ENCODE data around the gene KRTAP10-11.
"Not testable (repeated sequence)": the region's sequence is repeated elsewhere in the genome, so short reads cannot be mapped to it uniquely, and the experiment has no call there.

The KRTAP10-11 gene

GRCh38 chr21:44638506-44639330 lies 7.5 kb upstream of the KRTAP10-11 start:
- DNase-seq (ENCODE audit: low spot score) = not testable (repeated sequence)

- DNase-seq (ENCODE audit: low spot score) = no peak
Observed at GRCh38 chr21:44639331-44639655, 6.9 kb upstream of the KRTAP10-11 start.

DNA sequence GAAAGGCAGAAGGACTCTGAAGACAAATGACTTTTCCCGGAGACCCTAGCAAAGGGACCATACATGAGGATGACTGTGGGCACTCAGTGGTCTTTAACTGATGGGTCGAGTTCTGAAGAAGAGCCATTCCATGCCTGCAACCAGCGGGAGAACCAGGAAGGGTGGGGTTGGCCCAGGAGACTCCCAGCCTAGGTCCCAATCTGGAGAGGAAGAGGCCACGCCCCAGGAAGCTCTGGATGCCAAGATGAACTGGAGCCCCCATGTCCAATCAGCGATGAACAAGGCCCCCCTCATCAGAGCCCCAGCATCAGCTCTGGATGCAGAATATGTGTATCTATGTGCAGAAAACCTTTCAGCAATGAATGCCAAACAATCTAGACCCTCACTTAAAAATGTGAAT lies 5.5 kb upstream of the KRTAP10-11 start:
- no peak for DNase-seq (ENCODE audit: low spot score)

DNA sequence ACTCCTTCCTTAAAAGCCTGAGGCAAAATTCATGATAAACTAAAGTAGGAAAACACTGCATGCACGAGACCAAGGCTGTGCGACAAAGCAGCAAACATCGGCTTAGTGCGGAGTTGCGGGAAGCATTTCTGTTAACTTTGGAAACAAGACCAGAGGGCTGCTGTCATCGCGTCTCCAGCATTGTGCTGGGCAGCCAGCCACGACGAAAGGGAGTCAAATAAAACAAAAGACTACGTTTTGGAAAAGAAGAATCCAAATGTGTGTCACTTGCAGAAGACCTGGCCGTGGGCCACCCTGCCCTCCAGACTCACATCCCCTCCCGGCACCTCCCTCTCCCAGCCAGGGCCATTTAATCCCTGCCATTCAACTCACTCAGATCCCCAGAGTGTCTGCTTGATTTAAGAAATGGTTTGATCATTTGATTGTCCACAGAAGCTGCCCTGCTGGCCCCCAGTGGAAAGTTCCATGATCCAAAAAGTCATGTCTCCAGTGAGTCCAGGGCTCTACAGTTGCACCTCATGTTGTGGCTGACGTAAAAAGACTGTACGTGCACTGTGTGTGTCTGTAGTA lies 2.4 kb upstream of the KRTAP10-11 start:
- DNase-seq (ENCODE audit: low spot score) = no peak

GRCh38 chr21:44644878-44645277 lies 1.3 kb upstream of the KRTAP10-11 start:
- DNase-seq (ENCODE audit: low spot score) = no peak

DNA sequence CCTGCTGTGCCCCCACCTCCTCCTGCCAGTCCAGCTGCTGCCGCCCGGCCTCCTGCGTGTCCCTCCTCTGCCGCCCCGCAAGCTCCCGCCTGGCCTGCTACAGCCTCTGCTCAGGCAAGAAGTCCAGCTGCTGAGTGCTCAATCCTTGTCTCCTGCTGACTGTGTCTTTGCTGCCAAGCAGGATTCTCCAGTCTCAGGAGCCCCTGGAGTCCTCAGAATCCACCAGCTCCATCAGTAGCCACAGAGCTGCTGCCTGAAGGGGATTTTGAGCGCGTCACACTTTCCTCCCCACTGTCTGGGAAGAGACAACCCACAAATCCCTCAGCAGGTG lies 973 bp downstream of the KRTAP10-11 start:
- DNase-seq (ENCODE audit: low spot score) = no peak

- no peak for DNase-seq (ENCODE audit: low spot score)
Observed at GRCh38 chr21:44648557-44649311, 2.5 kb downstream of the KRTAP10-11 start.

- no peak for DNase-seq (ENCODE audit: low spot score)
Observed at GRCh38 chr21:44649521-44650100, 3.4 kb downstream of the KRTAP10-11 start.

DNA sequence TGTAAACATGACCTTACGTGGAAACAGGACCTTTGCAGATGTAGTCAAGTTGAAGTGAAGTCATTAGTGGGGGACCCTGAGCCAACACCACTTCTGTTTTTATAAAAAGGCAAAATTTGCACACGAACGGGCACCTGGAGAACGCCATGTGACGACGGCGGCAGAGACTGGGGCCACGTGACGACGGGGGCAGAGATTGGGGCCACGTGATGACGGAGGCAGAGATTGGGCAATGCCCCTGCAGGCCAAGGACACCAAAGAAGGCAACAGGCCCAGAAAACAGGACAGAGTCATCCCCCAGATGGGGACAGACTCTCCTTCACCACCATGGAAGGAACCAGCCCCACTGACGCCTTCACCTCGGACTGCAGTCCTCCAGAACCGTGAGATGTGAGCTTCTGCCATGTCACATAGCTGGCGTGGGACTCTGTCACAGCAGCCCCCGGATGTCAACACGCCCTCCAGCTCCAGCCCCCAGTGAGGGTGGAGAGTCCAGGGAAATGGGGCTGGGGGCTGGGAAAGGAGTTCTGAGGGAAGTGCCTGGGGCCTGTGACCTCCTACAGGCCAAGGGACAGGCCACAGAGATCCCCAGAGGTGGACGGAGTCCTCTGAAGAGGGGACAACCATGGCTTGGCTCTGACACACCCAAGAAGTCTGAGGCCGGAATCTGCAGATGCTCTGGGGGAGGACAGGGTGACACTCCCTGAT lies 4.2 kb downstream of the KRTAP10-11 start:
- DNase-seq (ENCODE audit: low spot score) = no peak

GRCh38 chr21:44650973-44651675 lies 4.9 kb downstream of the KRTAP10-11 start:
- DNase-seq (ENCODE audit: low spot score) = no peak

DNA sequence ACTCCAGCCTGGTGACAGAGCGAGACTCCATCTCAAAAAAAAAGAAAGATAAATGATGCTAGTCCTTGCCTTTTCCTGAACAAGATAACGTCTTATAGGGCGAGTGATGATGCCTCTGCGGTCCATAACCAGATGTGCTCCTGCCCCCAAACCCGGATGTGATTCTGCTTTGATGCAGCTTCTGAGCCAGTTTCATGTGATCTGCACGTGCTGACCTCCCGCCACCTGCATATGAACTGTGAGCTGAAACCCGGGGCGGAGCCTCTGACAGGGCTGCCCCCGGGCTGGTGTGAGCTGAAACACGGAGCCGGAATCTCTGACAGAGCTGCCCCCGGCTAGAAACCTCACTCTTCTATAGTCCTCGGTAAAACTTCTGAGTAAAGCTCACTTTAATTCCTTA lies 6.9 kb downstream of the KRTAP10-11 start:
- DNase-seq (ENCODE audit: low spot score) = no peak

GRCh38 chr21:44653656-44654575 lies 7.7 kb downstream of the KRTAP10-11 start:
- no peak for DNase-seq (ENCODE audit: low spot score)

GRCh38 chr21:44654576-44655175 lies 8.5 kb downstream of the KRTAP10-11 start, which contains the start of gene KRTAP12-4:
Gene KRTAP12-4 (minus strand): TSS chr21:44654659. CDS start chr21:44654614, 45 bp downstream.
- no peak for DNase-seq (ENCODE audit: low spot score)

DNA sequence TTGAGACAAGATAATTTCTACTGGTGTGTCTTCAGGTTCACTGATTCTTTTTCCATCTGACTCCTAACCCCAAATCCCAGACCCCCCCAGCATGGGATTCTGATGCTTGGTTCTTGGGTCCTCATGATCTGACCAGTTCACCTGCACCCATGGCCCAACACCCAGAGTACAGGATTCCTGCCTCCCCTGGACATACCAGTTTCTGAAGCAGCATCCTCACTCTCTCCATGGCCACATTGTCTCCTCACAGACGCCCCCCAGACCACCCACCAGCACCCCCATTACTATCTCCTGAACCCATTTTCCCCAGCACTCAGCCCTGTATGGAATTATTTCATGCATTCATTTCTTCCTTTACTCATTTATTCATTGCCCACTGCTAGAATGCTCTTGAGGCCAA lies 10.7 kb downstream of the KRTAP10-11 start:
- no peak for DNase-seq (ENCODE audit: low spot score)

DNA sequence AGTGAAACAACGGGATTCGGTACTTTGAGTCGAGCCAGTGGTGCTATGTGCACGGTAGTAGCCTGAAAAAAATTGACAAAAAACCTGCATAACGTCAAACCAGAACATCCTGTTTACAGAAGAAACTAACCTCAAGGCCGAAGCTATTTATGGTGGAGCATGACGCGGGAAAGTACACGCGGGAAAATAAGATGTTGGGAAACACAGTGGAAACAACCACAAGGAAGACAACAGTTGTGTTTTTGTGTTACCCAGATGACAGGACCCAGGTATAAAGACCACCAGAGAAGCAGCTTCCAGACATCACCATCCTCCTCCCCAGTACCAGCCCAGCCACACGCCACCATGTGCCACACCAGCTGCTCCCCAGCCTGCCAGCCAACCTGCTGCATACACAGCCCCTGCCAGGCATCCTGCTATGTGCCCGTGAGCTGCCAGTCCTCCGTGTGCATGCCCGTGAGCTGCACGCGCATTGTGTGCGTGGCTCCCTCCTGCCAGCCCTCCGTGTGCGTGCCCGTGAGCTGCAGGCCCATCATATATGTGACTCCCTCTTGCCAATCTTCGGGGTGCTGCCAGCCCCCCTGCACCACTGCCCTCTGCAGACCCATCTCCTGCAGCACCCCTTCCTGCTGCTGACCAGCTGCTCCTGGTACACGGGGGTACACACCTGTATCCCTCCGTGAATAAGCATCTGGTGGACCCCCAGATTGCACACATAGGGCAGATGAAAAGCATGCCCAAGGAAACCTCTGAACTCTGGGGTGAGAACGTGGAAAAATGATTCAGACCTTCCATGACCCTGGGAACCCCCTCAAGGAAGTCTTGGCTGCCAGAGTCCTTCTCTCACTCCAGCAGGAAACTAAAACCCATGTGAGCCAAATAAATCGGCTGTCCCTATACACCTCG lies 11.7 kb downstream of the KRTAP10-11 start, which contains the start of gene KRTAP12-3:
KRTAP12-3 (plus strand) TSS at position 298 of the 906 bp plus-strand sequence; CDS start at position 346, 48 bp downstream.
- DNase-seq (ENCODE audit: low spot score) = no peak

DNA sequence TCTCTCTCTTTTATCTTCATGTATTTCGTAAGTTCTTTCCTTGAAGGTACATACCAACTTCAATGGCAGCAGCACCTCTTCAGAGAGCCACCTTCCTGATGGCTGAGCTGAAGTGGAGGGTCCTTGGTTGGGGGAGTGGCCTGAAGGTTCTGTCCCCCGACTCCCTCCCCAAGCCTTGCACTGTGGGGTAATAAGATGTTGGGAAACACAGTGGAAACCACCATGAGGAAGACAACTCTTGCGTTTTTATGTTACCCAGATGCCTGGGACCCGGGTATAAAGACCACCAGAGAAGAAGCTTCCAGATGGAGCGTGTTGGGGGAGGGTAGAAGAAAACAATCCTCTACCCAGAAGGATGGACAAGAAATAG lies 12.3 kb downstream of the KRTAP10-11 start:
- no peak for DNase-seq (ENCODE audit: low spot score)

DNA sequence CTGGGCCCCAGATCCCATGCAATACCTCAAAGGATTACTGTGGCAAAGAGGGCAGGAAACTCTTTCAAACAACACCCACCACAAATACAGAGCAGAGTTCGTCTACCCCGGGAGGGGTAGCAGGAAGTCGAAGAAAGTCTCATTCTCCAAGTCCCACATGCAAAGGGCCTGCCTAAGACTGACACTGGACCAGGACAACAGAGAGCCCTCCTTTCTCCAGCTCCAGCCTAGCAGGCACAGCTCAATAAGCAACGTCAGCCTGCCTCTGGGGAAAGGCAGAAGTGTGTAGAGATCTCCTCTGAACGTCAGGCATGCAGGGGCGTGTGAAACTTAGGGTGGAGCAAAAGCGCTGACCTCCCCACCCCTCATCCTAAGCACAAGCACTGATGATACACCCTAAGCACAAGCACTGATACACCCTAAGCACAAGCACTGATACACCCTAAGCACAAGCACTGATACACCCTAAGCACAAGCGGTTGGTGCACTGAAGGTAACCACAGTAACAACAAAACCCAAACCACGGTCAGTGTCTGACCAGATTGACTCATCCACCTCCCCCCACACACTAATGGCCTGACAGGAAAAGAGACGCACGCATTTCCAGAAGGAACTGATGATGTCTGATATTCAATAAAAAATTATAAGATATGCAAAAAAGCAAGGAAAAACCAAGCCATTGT lies 12.8 kb downstream of the KRTAP10-11 start:
- no peak for DNase-seq (ENCODE audit: low spot score)

GRCh38 chr21:44661567-44661966 lies 15.4 kb downstream of the KRTAP10-11 start:
- not testable (repeated sequence) for DNase-seq (ENCODE audit: low spot score)
